Suprapubic skin (tissue), 3 donors: ENCODE measurements around the gene LCE1B.

Source experiments
- CTCF ChIP-seq, 2 donors: fragments of 200-600 bp in 1 of 2; fragments of 450-650 bp in 1 of 2; sonication (generic) in 1 of 2; IDR thresholded peaks; one replicate each; pipeline ENCODE4 v1.5.1; 2016 to 2019; ENCODE audit warnings: antibody characterized with exemption in 2 of 2, mild to moderate bottlenecking in 1 of 2, moderate library complexity in 1 of 2
- POLR2A ChIP-seq, 2 donors: fragments of 450-650 bp; IDR thresholded peaks; one replicate each; pipeline ENCODE4 v1.6.1; 2017; ENCODE audit warnings: antibody characterized with exemption in 2 of 2, mild to moderate bottlenecking in 2 of 2, moderate library complexity in 2 of 2

GRCh38 chr1:152836870-152837269, 25.1 kb downstream of the LCE1B start:
- TF ChIP-seq CTCF (IDR thresholded peaks at IDR 0.05) (no peak), POLR2A (IDR thresholded peaks at IDR 0.05) (no peak)
